Smooth muscle cell (in vitro differentiated cells): ENCODE measurements around the gene ELP6. TPM values are rescaled to one million over a fixed set of nuclear protein-coding genes. Genes with fewer than 3 reads are reported as not detected.
"Not testable (repeated sequence)": the region's sequence is repeated elsewhere in the genome, so short reads cannot be mapped to it uniquely, and the experiment has no call there.

Source experiments
- DNase-seq: peaks from one replicate; lab custom pipeline; 2025; ENCODE audit not compliant: unreplicated experiment; lab: John Stamatoyannopoulos, UW
- H2AFZ ChIP-seq: fragments of 200-600 bp; sonication (generic); 2 replicates; pipeline ENCODE4 v1.6.0; 2016; ENCODE audit warnings: antibody characterized with exemption, low read depth, mild to moderate bottlenecking
- H3F3A ChIP-seq: fragments of 200-600 bp; sonication (generic); 2 replicates; pipeline ENCODE4 v1.6.0; 2017; ENCODE audit warnings: antibody characterized with exemption, low read depth
- H3K27ac ChIP-seq: fragments of 200-600 bp; sonication (generic); 2 replicates; pipeline ENCODE4 v1.5.1; 2016; ENCODE audit warnings: low read depth, mild to moderate bottlenecking
- H3K27me3 ChIP-seq: fragments of 200-600 bp; sonication (generic); 2 replicates; pipeline ENCODE4 v1.6.1; 2016; ENCODE audit warnings: low read depth, mild to moderate bottlenecking
- H3K36me3 ChIP-seq: fragments of 200-600 bp; sonication (generic); 2 replicates; pipeline ENCODE4 v1.5.1; 2016; ENCODE audit warnings: low read depth
- H3K4me1 ChIP-seq: fragments of 200-600 bp; sonication (generic); 2 replicates; pipeline ENCODE4 v1.5.1; 2016; ENCODE audit warnings: low read depth
- H3K4me2 ChIP-seq: fragments of 200-600 bp; sonication (generic); 2 replicates; pipeline ENCODE4 v1.6.0; 2016; ENCODE audit warnings: mild to moderate bottlenecking
- H3K4me3 ChIP-seq: fragments of 200-600 bp; sonication (generic); 2 replicates; pipeline ENCODE4 v1.5.1; 2016; ENCODE audit warnings: mild to moderate bottlenecking
- H3K79me2 ChIP-seq: fragments of 200-600 bp; sonication (generic); 2 replicates; pipeline ENCODE4 v1.6.0; 2016; ENCODE audit warnings: low read depth, mild to moderate bottlenecking
- H3K9ac ChIP-seq: fragments of 200-600 bp; sonication (generic); 2 replicates; pipeline ENCODE4 v1.6.0; 2016; ENCODE audit warnings: low read depth
- H3K9me3 ChIP-seq: fragments of 200-600 bp; sonication (generic); replicated peaks from 2 replicates; pipeline ENCODE4 v1.5.1; 2016; ENCODE audit warnings: low read depth
- H4K20me1 ChIP-seq: fragments of 200-600 bp; sonication (generic); 2 replicates; pipeline ENCODE4 v1.6.0; 2016; ENCODE audit warnings: low read depth
- CTCF ChIP-seq: fragments of 200-600 bp; sonication (generic); IDR thresholded peaks from 2 replicates; pipeline ENCODE4 v1.5.1; 2017; ENCODE audit warnings: borderline replicate concordance, mild to moderate bottlenecking, antibody characterized with exemption; ENCODE audit not compliant: insufficient read depth, poor library complexity, severe bottlenecking
- WGBS: methylation state at CpG from one replicate; pipeline ENCODE4 v1.1.7; 2016; ENCODE audit warnings: low lambda C conversion rate; 5-methylcytosine and 5-hydroxymethylcytosine counted together
- polyA plus RNA-seq: library from polyadenylated mRNA; unstranded; fragments of >200 nt; fragmentation: Nextera tagmentation; extraction: Ambion mirVana; gene quantifications from 2 replicates; pipeline ENCODE4 v1.2.1, GENCODE V29; 2016
- total RNA-seq: library from RNA; depleted of rRNA; stranded (reverse); fragments of >200 nt; gene quantifications from 2 replicates; pipeline ENCODE4 v1.2.3, GENCODE V29; 2014

Gene ELP6
- total and polyA plus RNA-seq, 2 experiments from 2014 or later = 25.5 to 41.5 TPM

DNA sequence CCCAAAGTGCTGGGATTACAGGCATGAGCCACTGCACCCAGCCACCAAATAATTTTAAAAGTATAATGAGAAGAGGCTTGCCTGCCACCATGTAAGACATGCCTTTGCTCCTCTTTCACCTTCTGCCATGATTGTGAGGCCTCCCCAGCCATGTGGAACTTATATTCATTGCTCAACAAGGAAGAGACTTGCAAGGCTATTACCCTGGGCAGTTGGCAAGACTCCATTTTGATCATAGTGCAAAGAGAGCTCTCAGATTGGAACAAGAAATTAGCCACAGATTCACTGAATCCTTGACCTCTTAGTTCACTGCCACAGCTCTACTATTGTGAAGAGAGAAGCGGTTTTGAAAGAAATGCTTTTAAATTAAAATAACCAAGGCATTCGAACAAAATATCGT is 43.9 kb downstream of the ELP6 start:
- Histone ChIP-seq H3K36me3 (no peaks in the 10 kb centered on the region), H3K4me2 (no peak overlapping the region), H3K9me3 (no peaks in the 10 kb centered on the region), H3K4me1 (peaks cover 5% of the 10 kb centered on the region), H3K4me3 (no peak overlapping the region), H3F3A (no peaks in the 10 kb centered on the region), H3K27me3 (no peaks in the 10 kb centered on the region), H2AFZ (no peak overlapping the region), H3K9ac (no peak overlapping the region), H3K27ac (no peak overlapping the region), H3K79me2 (peaks cover 76% of the 10 kb centered on the region), H4K20me1 (peaks cover 41% of the 10 kb centered on the region)
- no peak for TF ChIP-seq CTCF
- over 99% methylated on average over 3 of the region's 3 CpGs for WGBS
- DNase-seq = no peak

- H3K4me2 ChIP-seq, H3K9me3 ChIP-seq, H3K4me1 ChIP-seq, DNase-seq, H3K27me3 ChIP-seq, H3K9ac ChIP-seq, H3F3A ChIP-seq, H3K27ac ChIP-seq, H3K4me3 ChIP-seq, H2AFZ ChIP-seq, H3K36me3 ChIP-seq: not testable (repeated sequence)
- Histone ChIP-seq H3K79me2 (peaks cover 69% of the 10 kb centered on the region), H4K20me1 (peaks cover 30% of the 10 kb centered on the region)
- 97% methylated on average over 1 of the region's 1 CpG for WGBS
Observed at GRCh38 chr3:47468315-47468714, 45.2 kb downstream of the ELP6 start.

- Histone ChIP-seq H3F3A (no peaks in the 10 kb centered on the region), H3K4me1 (no peaks in the 10 kb centered on the region), H3K79me2 (peaks cover 45% of the 10 kb centered on the region), H3K27ac (no peak overlapping the region), H3K27me3 (no peaks in the 10 kb centered on the region), H3K36me3 (no peaks in the 10 kb centered on the region), H3K9ac (no peak overlapping the region), H2AFZ (no peak overlapping the region), H3K4me3 (no peak overlapping the region), H3K9me3 (no peaks in the 10 kb centered on the region), H4K20me1 (peaks cover 10% of the 10 kb centered on the region), H3K4me2 (no peak overlapping the region)
- TF ChIP-seq CTCF = no peak
- DNase-seq = no peak
- WGBS = 62% methylated on average over 1 of the region's 1 CpG
Observed at GRCh38 chr3:47464588-47464987, 48.9 kb downstream of the ELP6 start.

- not testable (repeated sequence) for H3K4me3 ChIP-seq, H3K27ac ChIP-seq, H3K4me2 ChIP-seq, H2AFZ ChIP-seq, H3K9me3 ChIP-seq, DNase-seq, H3K9ac ChIP-seq, H3K27me3 ChIP-seq, H3K36me3 ChIP-seq, H3K4me1 ChIP-seq, H3F3A ChIP-seq
- WGBS = 93% methylated on average over 9 of the region's 9 CpGs
- Histone ChIP-seq H3K79me2 (peaks cover 32% of the 10 kb centered on the region), H4K20me1 (peaks cover 19% of the 10 kb centered on the region)
Observed at GRCh38 chr3:47459534-47460085, 53.9 kb downstream of the ELP6 start.

DNA sequence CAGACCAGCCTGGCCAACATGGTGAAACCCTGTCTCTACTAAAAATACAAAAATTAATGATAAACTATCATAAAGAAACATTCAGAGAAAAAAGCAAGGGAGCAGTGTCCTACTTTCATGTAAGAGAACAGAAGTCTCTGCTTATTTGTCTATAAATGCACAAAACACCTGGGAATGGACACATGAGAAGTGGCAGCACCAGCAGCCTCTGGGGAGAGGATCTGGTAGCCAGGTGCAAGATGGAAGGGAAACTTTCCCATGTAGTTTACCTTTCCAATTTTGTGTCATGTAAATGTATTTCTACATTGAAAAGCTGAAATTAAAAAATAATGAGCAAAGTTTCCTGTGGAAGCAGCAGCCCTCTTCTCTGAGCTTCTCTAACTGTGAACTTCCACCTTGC is 56.5 kb downstream of the ELP6 start:
- H3K79me2 ChIP-seq = peaks cover 42% of the 10 kb centered on the region
- no peaks in the 10 kb centered on the region for H3K9me3 ChIP-seq

More for the DNA sequence above, 56.5 kb downstream of the ELP6 start:
- Histone ChIP-seq H3K4me3 (no peak overlapping the region), H2AFZ (no peak overlapping the region), H3K36me3 (no peaks in the 10 kb centered on the region), H3K27ac (no peak overlapping the region), H3K4me2 (no peak overlapping the region), H3K9ac (no peak overlapping the region), H3K27me3 (no peaks in the 10 kb centered on the region), H4K20me1 (peaks cover 33% of the 10 kb centered on the region), H3K4me1 (no peaks in the 10 kb centered on the region), H3F3A (no peaks in the 10 kb centered on the region)
- no peak for DNase-seq
- TF ChIP-seq CTCF = no peak
